Measurements from ENCODE around the gene DNAJC5G. TPM values are rescaled to one million over a fixed set of nuclear protein-coding genes. Genes with fewer than 3 reads are reported as not detected.

The DNAJC5G gene
- total and polyA plus RNA-seq, 9 of the 15 experiments (the other 6 are each of a cell fraction or from before 2014, with no cell fraction given) = not detected

GRCh38 chr2:27322301-27322765 lies 47.1 kb downstream of the DNAJC5G start (continued):
- TF ChIP-seq ELK3 (CRISPR knock-in tag; IDR thresholded peaks at IDR 0.05) (no peak), ZKSCAN3 (CRISPR knock-in tag; IDR thresholded peaks at IDR 0.05) (no peak), SNIP1 (IDR thresholded peaks at IDR 0.05; ENCODE audit: low read depth) (no peak), ZSCAN29 (IDR thresholded peaks at IDR 0.05) (no peak), ARID4B (CRISPR knock-in tag; IDR thresholded peaks at IDR 0.05) (peak; percentile 40), WHSC1 (IDR thresholded peaks at IDR 0.05; ENCODE audit: low read length) (no peak), GATA2 (CRISPR knock-in tag; IDR thresholded peaks at IDR 0.05) (no peak), SMAD1 (IDR thresholded peaks at IDR 0.05; ENCODE audit: low read depth, low read length, partially characterized antibody) (no peak), MEF2D (tag; conservative IDR thresholded peaks at IDR 0.05; ENCODE audit: low read depth) (no peak), ZNF431 (CRISPR knock-in tag; IDR thresholded peaks at IDR 0.05) (no peak), MEF2A (IDR thresholded peaks at IDR 0.05; ENCODE audit: control insufficient read depth, low read depth, low read length) (no peak), JUND (IDR thresholded peaks at IDR 0.05; ENCODE audit: borderline replicate concordance, low read depth, low read length) (no peak), JUND (tag; IDR thresholded peaks at IDR 0.05; ENCODE audit: borderline replicate concordance, low read depth, low read length) (no peak), IRF1 (CRISPR knock-in tag; IDR thresholded peaks at IDR 0.05; ENCODE audit: borderline replicate concordance) (no peak), PTRF (tag; IDR thresholded peaks at IDR 0.05) (no peak), HEY1 (CRISPR knock-in tag; IDR thresholded peaks at IDR 0.05; ENCODE audit: borderline replicate concordance) (no peak), ZBTB33 (CRISPR knock-in tag; IDR thresholded peaks at IDR 0.05) (no peak), ZNF740 (CRISPR knock-in tag; IDR thresholded peaks at IDR 0.05) (0 out of 2 replicates have a peak, but pooled peaks have one; percentile 47), ZNF740 (tag; IDR thresholded peaks at IDR 0.05) (no peak), RBM22 (IDR thresholded peaks at IDR 0.05; ENCODE audit: low read depth, low read length, poor library complexity, severe bottlenecking) (peak; percentile 14), TGIF2 (CRISPR knock-in tag; IDR thresholded peaks at IDR 0.05) (no peak)

All from K562 (cell line).